Measurements from ENCODE around the gene CACHD1.

CACHD1 gene

DNA sequence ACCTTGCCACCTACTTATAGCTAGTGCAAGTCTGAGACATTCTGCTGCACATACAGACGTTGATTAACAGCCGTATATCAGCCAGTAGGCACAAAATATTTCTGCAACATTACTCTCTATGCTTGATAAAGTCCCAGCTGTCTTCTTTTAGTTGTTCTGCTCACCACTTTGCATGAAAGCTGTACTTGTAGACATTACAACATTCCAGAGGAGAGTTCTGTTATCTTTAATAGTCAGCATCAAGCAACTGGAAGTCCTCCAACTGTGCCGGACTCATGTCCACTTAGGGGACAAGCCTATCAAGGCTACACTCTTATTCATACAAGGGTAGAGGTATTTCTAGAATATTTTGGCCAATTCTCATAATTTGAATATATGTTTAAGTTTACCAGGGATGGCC is 50.0 kb downstream of the CACHD1 start:
- DNase-seq (ENCODE audit: low read depth in 1 of 2, low spot score in 1 of 2): no peak

DNA sequence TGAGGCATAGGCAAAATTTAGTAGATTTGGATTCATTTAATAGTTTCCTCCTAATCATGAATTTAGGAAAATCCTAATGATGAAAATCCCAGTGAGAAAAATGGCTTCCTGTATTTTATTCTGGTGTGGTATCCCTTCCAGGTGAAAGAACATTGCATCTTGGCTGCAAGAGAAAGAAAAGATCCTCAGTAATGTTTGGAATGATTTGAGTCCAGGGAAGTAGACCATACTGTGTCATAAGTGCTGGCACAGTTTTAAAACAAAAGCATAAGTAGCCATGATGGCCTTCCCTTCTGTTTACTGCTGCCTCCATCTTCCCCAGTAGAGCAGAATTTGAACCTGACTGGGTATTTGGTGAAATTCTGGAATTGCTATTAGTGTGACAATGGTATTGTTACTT is 52.8 kb downstream of the CACHD1 start:
- DNase-seq (ENCODE audit: low read depth in 1 of 2, low spot score in 1 of 2): no peak

DNA sequence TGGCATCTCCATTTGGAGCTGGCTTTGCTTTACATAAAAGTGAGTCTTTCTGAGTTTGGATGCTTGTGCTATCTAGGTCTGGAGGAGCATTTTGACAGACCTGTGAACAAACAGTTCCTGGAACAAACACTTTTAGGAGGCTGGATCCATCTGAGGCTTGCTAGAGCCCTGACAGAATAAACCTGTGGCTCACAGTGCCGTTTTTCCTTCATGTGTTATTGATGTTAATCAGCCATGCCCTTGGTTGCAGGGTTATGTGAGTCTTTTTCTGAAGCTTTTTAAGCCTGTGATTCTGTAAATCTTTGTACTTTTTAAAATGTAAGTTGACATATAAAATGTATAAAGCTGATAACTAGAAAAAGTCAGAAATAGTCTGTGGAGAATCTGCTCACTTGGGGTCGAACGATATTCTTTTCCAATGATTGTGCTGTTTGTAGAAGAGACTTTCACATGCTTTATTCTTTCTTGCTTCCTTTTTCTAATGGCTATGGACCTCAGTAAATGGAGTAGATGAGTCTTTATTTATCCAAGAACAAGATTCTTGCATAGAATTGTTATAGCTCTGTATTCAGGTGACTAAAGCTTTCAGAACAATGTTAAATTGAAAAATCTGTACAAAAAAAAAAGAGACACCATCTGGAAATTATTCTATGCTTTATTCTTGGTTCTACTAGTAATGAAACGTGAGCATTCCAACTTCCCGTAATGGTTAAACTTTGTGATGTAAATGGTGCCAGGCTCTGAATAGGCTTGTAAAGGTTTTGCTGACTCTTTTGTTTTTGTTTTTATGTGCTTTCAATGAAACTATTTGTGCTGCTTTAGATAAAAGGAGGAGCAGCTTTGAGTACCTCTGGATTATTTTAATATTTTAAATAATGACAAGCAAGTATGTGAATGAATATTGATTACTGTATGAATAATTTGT is 53.7 kb downstream of the CACHD1 start:
- DNase-seq (ENCODE audit: low read depth in 1 of 2, low spot score in 1 of 2): no peak

DNA sequence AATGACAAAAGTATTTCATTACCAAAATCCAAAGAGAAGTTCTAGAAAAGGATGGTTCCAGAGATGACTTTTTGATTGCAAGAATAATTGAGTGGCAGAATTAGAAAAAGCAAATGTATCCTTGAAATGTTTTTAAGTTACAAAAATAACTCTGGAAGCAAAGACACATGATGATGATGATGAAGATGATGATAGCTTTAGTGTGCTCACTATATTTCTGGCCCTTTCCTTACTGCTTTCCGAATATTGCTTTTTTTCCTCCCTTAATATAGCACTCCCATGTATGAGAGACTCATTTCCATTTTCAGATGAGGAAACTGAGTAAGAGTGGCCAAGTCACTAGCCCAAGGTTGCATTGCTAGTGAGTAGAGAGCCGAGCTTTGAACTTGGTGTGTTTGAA is 54.7 kb downstream of the CACHD1 start:
- no peak for DNase-seq (ENCODE audit: low read depth in 1 of 2, low spot score in 1 of 2)

DNA sequence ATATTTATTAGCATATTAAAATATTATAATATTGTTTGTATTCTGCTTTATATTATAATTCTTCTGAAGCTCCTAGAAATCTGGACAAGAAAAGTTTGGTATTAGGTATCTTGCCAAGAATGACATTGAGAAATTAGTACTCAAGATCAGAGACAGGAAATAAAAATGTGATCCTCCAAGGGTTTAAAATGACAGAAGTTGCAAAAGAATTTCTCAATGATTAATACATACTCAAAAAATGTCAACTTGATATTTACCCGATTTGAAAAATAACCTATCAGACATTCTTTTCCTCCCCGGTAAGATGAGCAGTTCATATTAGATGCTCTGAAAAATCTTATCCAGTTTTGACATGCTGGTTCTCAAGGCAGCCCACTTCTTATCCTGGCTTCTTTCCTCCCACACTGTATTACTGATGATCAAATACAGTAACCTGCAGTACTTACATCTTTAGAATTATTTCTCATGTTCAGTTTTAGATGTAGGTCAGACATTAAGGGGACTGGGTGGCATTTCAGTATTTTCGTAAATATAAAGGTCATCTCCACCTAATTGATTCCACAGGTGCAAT is 55.3 kb downstream of the CACHD1 start:
- no peak for DNase-seq (ENCODE audit: low read depth in 1 of 2, low spot score in 1 of 2)

DNA sequence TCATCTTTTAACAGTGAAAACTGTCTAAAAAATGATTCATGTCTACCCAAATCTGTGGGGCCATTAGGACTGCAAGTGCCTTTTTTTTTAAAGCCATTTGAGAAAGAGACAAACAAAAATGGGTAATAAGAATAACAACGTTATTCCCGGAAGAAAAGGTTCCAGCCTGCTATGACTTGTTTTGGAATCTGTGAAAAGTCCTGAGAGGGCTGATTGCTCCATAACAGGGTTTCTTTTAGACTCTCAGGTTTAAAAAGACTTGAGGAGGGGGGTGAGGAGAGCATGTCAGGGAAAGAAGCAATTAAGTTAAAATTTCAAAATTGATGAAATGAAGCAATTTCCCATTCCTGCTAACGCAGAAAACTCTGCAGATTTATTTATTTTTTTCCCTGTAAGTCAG is 56.4 kb downstream of the CACHD1 start:
- DNase-seq (ENCODE audit: low read depth in 1 of 2, low spot score in 1 of 2): no peak

DNA sequence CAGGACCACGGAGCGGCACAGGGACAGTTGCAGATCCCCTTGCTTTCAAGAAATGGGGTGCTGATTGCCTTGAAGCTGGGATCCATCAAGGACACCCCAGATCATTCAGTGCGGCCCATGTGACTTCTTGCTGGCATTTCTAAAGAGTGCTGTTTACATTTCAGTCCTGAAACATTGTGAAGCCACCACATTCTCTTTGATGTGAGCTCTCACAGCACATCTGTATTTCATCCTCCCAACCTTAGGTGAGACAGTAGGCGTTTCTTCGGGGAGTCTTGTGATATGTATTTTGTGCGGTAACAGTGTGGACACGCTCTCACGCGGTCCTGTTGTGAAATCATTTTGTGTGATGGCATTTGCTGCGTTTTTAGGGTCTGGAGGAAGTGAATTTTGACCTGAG is 57.2 kb downstream of the CACHD1 start:
- DNase-seq (ENCODE audit: low read depth in 1 of 2, low spot score in 1 of 2): no peak

DNA sequence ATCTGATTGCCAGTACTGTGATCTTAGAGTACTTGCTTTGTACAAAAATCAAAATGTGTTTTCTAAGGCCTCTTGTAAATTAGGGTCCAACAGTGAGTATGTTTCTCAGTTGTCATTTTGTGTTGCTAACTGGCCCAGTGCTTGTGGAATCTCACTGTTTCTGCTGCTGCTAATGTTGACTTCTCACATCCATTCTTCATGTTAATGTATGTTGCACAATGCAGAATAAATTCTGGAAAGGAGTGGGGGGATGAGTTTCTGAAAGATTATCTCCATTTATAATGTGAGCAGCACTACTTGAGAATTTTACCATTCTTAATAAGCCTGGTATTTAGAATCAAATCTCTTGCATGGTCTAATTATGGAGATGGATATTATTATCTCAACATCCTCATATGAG is 57.9 kb downstream of the CACHD1 start:
- DNase-seq (ENCODE audit: low read depth in 1 of 2, low spot score in 1 of 2): no peak

DNA sequence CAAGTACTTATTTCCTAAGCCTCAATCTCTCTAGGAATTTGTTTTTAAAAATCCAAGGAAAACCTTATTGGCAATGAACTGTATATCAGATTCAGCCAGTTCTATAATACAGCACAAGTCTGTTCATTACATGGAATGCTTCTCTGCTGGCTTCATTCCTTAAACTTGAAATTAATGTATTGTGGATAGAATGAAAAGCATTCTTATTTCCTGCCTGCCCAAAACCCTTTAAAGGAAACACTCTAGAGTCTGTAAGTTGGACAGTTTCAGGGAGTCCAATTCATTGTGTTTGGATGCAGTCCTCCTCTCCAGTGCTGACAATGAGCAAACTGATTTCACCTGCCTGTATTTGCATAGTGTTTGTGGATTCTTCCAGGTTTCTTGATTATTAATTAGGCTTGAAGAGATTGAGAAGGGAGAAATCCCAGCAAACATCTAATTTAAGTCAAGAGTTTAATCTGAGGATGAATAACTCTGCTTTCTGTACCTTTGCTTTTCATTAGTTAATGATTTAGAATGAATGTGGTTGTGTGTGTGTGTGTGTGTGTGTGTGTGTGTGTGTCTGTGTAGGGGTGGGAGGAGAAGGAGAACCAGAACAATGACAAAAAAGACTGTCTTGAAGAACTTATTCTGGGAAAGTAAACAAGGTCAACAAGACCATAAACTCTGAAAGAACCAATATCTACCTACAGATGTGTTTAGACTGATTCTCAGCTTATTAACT is 61.2 kb downstream of the CACHD1 start:
- DNase-seq (ENCODE audit: low read depth in 1 of 2, low spot score in 1 of 2): no peak

DNA sequence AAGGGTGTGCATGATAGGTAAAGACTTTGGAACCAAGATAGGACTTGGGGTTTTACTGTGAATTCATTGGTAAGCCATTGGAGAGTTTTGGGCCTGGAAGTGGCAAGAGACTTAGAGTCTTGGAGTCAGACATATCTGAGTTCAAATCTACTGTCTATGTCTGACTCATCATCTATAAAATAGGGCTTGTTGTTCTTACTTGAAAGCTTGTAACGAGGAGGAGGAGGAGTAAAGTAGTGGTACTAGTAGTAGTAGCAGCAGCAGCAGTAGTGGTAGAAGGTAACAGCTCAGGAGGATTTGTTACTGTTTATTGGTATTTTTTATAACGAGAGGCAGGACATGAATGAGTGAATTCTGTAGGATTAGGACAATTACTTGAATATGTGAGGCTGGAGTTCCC is 62.7 kb downstream of the CACHD1 start:
- DNase-seq (ENCODE audit: low read depth in 1 of 2, low spot score in 1 of 2): no peak

DNA sequence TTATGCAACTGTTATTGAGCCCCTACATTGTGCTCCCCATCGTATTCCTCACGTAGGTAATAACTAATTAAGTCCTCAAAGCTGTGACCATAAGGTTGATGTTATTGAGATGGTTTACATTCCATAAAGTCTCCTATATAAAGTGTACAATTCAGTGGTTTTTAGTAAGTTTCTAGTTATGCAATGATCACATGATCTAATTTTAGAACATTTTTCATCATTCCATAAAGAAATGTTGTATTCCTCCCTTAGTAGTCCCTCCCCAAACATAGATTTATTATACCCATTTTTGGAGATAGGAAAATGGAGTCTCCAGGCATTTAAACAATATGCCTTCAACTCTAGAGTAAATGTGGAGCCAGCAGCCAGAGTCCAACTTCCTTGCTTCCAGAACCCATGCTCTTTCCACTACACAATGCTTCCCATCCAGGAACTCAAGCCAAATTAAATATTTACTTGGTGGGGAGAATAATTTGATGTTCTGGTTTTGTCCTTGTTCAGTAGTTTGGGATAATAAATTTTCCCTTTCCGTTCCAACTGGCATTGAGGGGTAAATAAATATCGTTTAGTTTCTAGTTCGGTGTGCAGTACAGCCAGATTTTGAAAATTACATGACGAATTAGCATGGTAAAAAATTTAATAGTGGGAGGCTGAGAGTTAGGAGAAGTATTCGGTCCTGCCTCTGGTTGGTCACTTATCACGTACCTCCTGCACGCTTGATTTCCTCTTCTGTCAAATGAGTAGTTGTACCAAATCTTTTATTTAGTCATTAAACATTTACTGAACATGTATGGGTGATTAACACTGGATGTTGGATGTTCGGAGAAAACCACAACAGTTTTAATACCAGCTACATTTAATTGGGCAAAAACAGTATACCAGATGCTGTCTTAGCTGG is 66.3 kb downstream of the CACHD1 start:
- DNase-seq (ENCODE audit: low read depth in 1 of 2, low spot score in 1 of 2): no peak

DNA sequence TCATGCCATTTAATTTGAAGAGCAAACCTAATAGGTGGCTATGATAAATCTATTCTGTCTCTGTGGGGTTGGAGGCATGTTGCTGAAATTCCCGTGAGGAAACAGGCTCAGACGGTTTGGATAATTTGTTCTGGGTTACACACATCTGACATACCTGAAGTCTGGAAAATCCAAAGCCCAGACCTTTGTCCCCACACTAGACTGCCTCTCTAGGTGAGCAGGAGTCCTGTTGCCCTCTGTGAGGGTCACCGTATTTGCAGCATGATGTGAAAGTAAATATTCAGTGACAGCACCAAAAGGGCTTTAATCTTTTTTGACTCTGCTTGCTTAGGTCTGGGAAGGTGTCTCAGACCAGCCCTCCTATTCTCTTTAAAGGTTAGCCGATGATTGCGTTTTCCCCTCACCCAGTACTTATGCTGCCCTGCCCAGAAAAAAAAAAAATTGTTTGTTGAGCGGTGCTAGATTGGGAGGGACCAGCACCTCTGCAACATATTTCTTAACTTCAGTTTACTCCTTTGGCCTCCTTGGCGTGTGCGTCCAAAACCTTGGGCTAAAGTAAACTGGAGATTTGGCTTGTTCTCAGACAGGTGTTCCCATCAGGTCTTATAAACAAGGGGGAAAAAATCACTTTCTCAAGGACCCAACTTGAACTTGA is 67.0 kb downstream of the CACHD1 start:
- no peak for DNase-seq (ENCODE audit: low read depth in 1 of 2, low spot score in 1 of 2)

DNA sequence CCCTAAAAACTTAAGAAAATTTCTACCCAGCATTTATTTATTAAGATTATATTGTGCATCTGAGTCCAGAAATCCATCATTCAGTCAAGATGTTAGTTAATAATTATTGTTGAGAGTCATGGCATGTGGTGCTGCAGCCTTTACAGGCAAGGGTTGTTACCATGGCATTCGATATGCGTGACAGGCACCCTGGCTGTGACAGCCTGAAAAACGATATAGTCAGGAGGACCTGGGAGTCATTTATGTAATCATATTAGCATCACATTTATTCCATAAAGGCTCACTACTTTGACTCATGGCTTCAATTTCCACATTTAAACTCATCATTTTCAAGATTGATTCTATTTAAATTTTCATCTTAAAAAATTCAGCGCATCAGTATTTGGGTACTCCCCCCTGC is 68.0 kb downstream of the CACHD1 start:
- no peak for DNase-seq (ENCODE audit: low read depth in 1 of 2, low spot score in 1 of 2)

DNA sequence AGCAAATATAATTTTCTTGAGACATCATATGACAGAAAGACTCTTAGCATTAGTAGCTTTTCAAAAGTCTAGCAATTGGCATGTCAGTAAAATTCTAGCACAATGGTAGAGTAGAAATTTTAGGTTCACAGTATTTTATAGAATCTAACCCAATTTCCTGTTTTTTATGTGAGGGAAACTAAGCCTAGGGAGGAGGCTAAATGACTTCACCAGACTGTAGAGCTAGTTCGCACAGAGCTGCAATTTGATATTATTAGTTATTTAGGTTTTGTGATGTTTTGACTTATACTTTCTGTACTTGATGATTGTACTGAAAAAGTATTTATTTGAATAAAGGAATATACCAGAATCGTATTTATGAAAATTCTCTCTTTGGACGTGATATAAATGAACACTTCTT is 68.5 kb downstream of the CACHD1 start:
- no peak for DNase-seq (ENCODE audit: low read depth in 1 of 2, low spot score in 1 of 2)

DNA sequence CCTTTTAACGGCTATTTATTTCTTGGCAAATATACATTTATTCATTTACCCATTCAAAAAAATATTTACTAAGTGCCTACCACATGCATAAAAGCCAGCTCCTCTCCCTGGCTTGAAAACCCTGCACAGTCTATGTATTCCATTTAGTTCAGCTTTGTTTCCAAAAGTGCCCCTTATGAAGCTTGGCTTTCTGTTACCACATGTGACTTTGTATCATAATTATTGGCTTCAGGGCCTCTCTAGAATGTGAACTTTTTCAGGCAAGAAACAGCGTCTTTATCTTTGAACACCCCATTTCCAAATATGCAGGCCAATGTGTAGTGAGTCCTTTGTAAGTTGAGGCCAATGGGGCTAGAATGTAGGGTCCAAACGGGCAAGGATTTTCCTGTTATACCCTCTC is 69.4 kb downstream of the CACHD1 start:
- no peak for DNase-seq (ENCODE audit: low read depth in 1 of 2, low spot score in 1 of 2)

DNA sequence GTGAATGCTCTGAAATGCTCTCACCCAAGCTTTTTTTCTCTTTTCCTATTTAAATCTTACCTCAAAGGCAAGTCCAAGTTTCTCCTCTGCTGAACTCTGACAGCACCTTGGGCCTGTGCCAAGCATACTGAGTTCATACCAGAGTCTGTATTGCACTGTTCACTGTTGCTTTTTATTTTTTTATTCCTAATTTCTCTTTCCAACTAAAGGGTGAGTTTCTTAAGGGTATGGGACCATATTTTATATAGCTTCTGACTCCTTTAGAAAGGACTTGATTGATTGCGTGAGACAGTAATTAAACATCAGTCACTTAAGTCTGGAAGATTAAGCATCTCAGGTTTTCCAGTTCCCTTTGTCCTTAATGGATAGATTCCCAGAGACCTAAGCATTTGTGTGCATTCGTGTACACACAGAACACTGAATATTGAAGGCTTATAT is 69.9 kb downstream of the CACHD1 start:
- no peak for DNase-seq (ENCODE audit: low read depth in 1 of 2, low spot score in 1 of 2)

DNA sequence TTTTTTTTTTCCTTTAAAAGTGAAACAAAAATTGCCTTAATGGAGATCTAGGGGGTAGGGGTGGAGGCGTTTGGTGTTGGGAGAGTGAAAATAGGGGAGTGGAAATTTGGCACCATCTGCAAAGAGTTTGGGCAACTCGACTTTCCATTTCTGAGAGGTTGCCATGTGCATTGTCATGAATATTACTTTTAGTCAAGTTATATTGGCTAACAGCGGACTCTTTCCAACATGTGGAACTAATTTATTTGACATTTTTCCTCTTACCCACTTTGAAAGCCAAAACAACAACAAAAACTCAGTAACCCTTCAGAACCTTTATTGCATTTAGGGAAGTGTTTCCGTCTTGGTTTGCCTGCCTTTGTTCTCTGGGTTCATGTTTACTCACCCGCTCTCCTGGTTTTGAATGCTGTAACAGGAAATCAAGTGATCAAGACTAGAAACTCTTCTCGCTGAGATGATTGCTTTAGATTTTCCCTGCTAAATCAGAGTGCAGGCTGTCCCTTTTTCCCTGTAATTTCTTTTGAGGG is 70.4 kb downstream of the CACHD1 start:
- DNase-seq (ENCODE audit: low read depth in 1 of 2, low spot score in 1 of 2): no peak

DNA sequence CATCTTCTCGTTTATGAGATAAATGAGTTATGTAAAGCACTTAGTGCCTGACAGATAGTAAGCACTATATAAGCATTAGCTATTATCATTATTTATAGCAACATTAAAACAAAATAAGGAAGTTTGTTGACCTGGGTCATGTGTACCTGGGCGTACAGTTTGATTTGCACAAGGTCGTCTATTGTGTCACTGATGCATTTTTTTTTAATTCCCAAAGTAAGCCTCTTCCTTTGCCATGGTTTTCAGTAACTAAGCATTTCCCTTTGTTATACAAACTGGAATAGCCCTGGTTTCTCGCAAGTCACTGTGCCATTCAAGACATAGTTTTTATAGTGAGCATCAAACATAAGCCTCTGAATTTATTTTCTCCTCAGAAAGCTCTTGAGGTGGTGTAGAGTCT is 72.2 kb downstream of the CACHD1 start:
- no peak for DNase-seq (ENCODE audit: low read depth in 1 of 2, low spot score in 1 of 2)

DNA sequence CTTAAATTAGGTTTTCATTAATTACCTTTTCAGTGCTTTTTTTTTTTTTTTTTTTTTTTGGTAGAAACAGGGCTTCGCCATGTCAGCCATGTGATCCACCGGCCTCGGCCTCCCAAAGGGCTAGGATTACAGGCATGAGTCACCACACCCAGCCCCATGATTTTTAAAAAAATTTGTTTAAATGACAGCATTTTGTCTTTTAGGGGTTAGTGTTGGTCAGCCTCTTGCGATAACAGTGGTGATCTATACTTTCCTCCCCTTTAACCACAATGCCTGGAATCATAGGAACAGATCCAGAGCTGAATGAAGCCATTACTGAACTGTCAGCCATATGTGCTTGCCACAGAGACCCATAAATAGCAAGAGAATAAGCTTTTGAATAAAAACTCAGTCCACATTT is 73.9 kb downstream of the CACHD1 start:
- DNase-seq (ENCODE audit: low read depth in 1 of 2, low spot score in 1 of 2): no peak

DNA sequence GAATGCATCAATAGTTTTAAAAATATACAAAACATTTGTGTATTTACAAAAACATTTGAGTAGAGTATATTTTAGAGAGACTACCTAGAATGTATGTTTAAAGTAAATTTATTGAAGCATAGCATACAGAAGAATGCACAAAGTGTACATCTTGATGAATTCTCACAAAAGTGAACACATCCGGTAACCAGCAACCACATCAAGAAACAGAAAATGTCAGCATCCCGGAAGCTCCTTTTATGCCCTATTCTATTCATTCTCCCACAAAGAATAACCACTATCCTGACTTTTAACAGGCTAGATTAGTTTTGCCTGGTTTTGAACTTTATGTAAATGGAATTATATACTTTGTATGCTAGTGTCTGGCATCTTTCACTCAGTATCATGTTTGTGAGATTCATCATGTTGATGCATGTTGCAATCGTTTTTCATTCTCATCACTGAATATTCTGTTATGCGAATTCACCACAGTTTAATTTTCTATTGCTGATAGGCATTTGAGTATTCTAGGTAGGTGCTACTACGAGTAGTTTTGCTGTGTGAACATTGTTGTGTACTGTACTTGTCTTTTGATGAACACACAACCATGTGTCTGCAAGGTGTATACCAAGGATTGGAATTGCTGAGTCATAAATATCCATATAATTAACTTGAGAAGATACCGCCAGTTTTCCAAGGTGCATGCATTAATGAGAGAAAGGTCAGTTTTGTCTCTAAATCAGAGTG is 75.4 kb downstream of the CACHD1 start:
- no peak for DNase-seq (ENCODE audit: low read depth in 1 of 2, low spot score in 1 of 2)
